ENCODE measurements around the gene TMEM53. TPM values are rescaled to one million over a fixed set of nuclear protein-coding genes. Genes with fewer than 3 reads are reported as not detected.
"Not testable (repeated sequence)": the region's sequence is repeated elsewhere in the genome, so short reads cannot be mapped to it uniquely, and the experiment has no call there.

The TMEM53 gene
- polyA plus RNA-seq, 3 donors: 12.7 to 12.9 (median 12.8) TPM

GRCh38 chr1:44675186-44675585 is 905 bp upstream of the TMEM53 start:
- DNase-seq (ENCODE audit: low read depth in 3 of 3, low spot score in 2 of 3): no peak

- DNase-seq (ENCODE audit: low read depth in 3 of 3, low spot score in 2 of 3): no peak
These were observed 587 bp downstream of the TMEM53 start for GRCh38 chr1:44673675-44674112.

- DNase-seq (ENCODE audit: low read depth in 3 of 3, low spot score in 2 of 3): no peak
These were observed 1.2 kb downstream of the TMEM53 start for GRCh38 chr1:44672961-44673674.

- no peak for DNase-seq (ENCODE audit: low read depth in 3 of 3, low spot score in 2 of 3)
These were observed 1.9 kb downstream of the TMEM53 start for GRCh38 chr1:44672254-44672955.

GRCh38 chr1:44670751-44671640 is 3.3 kb downstream of the TMEM53 start:
- DNase-seq (ENCODE audit: low read depth in 3 of 3, low spot score in 2 of 3): no peak

GRCh38 chr1:44666719-44667118 is 7.6 kb downstream of the TMEM53 start:
- DNase-seq (ENCODE audit: low read depth in 3 of 3, low spot score in 2 of 3): not testable (repeated sequence)

GRCh38 chr1:44664730-44665370 is 9.4 kb downstream of the TMEM53 start:
- DNase-seq (ENCODE audit: low read depth in 3 of 3, low spot score in 2 of 3): no peak

GRCh38 chr1:44663417-44663816 is 10.9 kb downstream of the TMEM53 start:
- DNase-seq (ENCODE audit: low read depth in 3 of 3, low spot score in 2 of 3): no peak

GRCh38 chr1:44662683-44663030 is 11.6 kb downstream of the TMEM53 start:
- DNase-seq (ENCODE audit: low read depth in 3 of 3, low spot score in 2 of 3): no peak

- peak in 1 of 3 donors; percentile 27 for DNase-seq (ENCODE audit: low read depth in 3 of 3, low spot score in 2 of 3)
These were observed 12.2 kb downstream of the TMEM53 start for GRCh38 chr1:44661781-44662682.

GRCh38 chr1:44660176-44660575 is 14.1 kb downstream of the TMEM53 start:
- no peak for DNase-seq (ENCODE audit: low read depth in 3 of 3, low spot score in 2 of 3)

- no peak for DNase-seq (ENCODE audit: low read depth in 3 of 3, low spot score in 2 of 3)
These were observed 14.7 kb downstream of the TMEM53 start for GRCh38 chr1:44659566-44659965.

GRCh38 chr1:44655609-44656008 is 18.7 kb downstream of the TMEM53 start:
- no peak for DNase-seq (ENCODE audit: low read depth in 3 of 3, low spot score in 2 of 3)

GRCh38 chr1:44654621-44655187 is 19.6 kb downstream of the TMEM53 start:
- DNase-seq (ENCODE audit: low read depth in 3 of 3, low spot score in 2 of 3): no peak

- DNase-seq (ENCODE audit: low read depth in 3 of 3, low spot score in 2 of 3): no peak
These were observed 20.9 kb downstream of the TMEM53 start for GRCh38 chr1:44653107-44653964.

GRCh38 chr1:44652445-44653106 is 21.7 kb downstream of the TMEM53 start:
- DNase-seq (ENCODE audit: low read depth in 3 of 3, low spot score in 2 of 3): peak in 1 of 3 donors; percentile 52

- DNase-seq (ENCODE audit: low read depth in 3 of 3, low spot score in 2 of 3): no peak
These were observed 23.2 kb downstream of the TMEM53 start for GRCh38 chr1:44651069-44651468.

Measured in right renal cortex interstitium (tissue), 3 donors.